Activated T-helper 2 cell treated with anti-CD3 and anti-CD28 coated beads, Interferon-gamma antibody, Interleukin-2, Interleukin-4, amounts not matched to agents 10 μg/mL and 5 μg/mL and 100 μg/mL, durations not matched to agents 14 hours and 24 hours and 36 hours (primary cell): Measurements from ENCODE around the gene TMEM74B. TPM values are rescaled to one million over a fixed set of nuclear protein-coding genes. Genes with fewer than 3 reads are reported as not detected.
A peak's percentile ranks its signal among the peaks of the same experiment; 100 is the strongest.

Source experiments
- DNase-seq: peaks from one replicate; pipeline ENCODE4 v3.0.0; 2021; ENCODE audit warnings: low spot score
- H3K27ac Mint-ChIP-seq: one replicate; pipeline ENCODE4 v1.8.0; 2021; ENCODE audit warnings: mixed read lengths
- H3K27me3 Mint-ChIP-seq: one replicate; pipeline ENCODE4 v1.8.0; 2021; ENCODE audit warnings: low read depth, mixed read lengths
- H3K36me3 Mint-ChIP-seq: one replicate; pipeline ENCODE4 v1.8.0; 2021; ENCODE audit warnings: low read depth, mixed read lengths
- H3K4me1 Mint-ChIP-seq: one replicate; pipeline ENCODE4 v1.8.0; 2021; ENCODE audit warnings: low read depth, mixed read lengths
- H3K4me3 Mint-ChIP-seq: one replicate; pipeline ENCODE4 v1.8.0; 2021; ENCODE audit warnings: low read depth, mild to moderate bottlenecking, moderate library complexity, mixed read lengths
- H3K9me3 Mint-ChIP-seq: one replicate; pipeline ENCODE4 v1.8.0; 2021; ENCODE audit warnings: mixed read lengths
- intact Hi-C: fragments of 100-400 bp; cut with micrococcal nuclease; formaldehyde crosslinking; loops from one replicate; pipeline ENCODE4 v1.15.1; 2023
- total RNA-seq: library from RNA; stranded (reverse); gene quantifications from 2 replicates; pipeline ENCODE4 v1.2.3, GENCODE V29; 2022

TMEM74B gene
- total RNA-seq, 1 donor from 2014 or later: 1.6 TPM

DNA sequence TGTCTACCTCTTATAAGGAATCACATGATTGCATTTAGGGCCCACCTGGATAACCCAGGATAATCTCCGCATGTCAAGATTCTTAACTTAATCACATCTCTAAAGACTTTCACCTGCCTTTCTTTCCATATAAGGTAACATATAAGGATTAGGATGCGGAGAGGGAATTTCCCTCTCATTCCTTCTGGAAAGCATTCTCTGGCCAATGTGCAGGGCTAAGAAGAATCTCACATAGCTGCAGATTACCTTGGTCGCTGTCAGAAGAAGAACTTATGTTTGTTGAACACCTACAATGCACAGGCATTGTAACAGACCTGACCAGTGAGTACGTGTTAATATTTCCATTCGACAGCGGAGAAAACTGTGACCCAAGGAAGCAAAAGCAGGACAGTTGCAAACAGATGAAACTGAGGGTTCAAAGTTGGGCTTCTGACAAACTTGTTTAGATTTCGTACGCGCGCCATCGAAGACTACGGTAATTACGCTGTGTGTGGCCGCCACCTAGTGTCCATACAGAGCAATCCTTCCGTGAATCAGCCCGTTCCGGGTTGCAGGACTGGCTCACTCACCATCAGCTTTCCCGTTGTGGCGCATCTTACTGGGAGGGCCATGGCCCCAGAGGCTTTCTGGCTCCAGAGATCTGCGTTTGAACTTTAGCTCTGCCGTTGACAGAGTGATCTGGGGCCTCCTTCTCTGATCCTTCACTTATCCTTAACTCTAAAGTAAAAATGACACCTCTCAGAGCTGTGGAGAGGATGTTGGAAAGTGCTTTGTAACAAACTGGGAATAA lies 28.0 kb upstream of the TMEM74B start:
- no peak overlapping the region for H3K4me3 Mint-ChIP-seq
- DNase-seq: peak; percentile 60
- peaks cover 32% of the 10 kb centered on the region for H3K4me1 Mint-ChIP-seq
- H3K27ac Mint-ChIP-seq: no peak overlapping the region
- H3K27me3 Mint-ChIP-seq: peaks cover 18% of the 10 kb centered on the region
- no peaks in the 10 kb centered on the region for H3K9me3 Mint-ChIP-seq
- no peaks in the 10 kb centered on the region for H3K36me3 Mint-ChIP-seq
- intact Hi-C loops: loop anchor here (2.0 to 10.0 kb wide), 3 partner anchors 104 to 252 kb away; partner anchors contain the start of gene NSFL1C

DNA sequence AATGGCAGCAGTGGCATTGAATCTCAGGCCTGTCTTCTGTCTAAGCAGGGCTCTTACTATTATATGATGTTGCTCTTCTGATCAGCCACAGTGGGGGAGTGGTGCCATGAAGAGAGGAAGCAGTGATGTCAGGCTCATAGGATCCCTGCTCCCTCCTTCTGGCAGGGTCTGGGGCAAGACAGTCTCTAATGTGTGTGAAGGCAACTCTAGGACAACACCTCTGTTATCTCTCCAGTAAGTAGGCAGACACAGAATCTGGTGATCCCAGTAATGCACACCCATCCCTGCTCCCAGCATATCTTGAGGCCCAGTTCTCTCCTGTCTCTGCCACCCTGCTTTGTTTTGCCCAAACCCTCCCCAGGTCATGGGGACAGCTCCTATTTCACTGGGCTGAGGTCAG lies 27.2 kb upstream of the TMEM74B start:
- intact Hi-C loops: loop anchor here (2.0 to 10.0 kb wide), 3 partner anchors 103 to 253 kb away; partner anchors contain the start of gene NSFL1C
- H3K4me3 Mint-ChIP-seq: no peak overlapping the region
- no peak overlapping the region for H3K27ac Mint-ChIP-seq
- H3K36me3 Mint-ChIP-seq: no peaks in the 10 kb centered on the region
- DNase-seq: no peak
- H3K4me1 Mint-ChIP-seq: peaks cover 32% of the 10 kb centered on the region
- H3K27me3 Mint-ChIP-seq: peaks cover 21% of the 10 kb centered on the region
- H3K9me3 Mint-ChIP-seq: no peaks in the 10 kb centered on the region

DNA sequence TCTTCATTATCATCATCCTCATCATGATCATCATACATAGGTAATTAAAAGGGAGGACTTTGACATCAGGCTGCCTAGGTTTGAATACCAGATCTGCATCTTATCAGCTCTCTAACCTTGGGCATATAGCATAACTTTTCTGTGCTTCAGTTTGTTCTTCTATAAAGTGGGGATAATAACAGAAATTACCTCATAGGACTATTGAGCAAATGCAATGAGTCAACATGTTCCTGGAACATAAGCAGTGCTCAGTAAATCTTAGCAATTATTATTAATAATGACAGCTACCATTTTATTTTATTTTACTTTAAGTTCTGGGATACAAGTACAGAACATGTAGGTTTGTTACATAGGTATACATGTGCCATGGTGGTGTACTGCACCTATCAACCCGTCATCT lies 25.7 kb upstream of the TMEM74B start:
- DNase-seq: no peak
- Mint-ChIP-seq H3K27ac (no peak overlapping the region), H3K27me3 (peaks cover 21% of the 10 kb centered on the region), H3K4me1 (peaks cover 22% of the 10 kb centered on the region), H3K9me3 (no peaks in the 10 kb centered on the region), H3K4me3 (no peak overlapping the region), H3K36me3 (no peaks in the 10 kb centered on the region)
- intact Hi-C loops: loop anchor here (10.0 kb wide), 2 partner anchors 236 to 254 kb away; partner anchors contain the start of gene NSFL1C

DNA sequence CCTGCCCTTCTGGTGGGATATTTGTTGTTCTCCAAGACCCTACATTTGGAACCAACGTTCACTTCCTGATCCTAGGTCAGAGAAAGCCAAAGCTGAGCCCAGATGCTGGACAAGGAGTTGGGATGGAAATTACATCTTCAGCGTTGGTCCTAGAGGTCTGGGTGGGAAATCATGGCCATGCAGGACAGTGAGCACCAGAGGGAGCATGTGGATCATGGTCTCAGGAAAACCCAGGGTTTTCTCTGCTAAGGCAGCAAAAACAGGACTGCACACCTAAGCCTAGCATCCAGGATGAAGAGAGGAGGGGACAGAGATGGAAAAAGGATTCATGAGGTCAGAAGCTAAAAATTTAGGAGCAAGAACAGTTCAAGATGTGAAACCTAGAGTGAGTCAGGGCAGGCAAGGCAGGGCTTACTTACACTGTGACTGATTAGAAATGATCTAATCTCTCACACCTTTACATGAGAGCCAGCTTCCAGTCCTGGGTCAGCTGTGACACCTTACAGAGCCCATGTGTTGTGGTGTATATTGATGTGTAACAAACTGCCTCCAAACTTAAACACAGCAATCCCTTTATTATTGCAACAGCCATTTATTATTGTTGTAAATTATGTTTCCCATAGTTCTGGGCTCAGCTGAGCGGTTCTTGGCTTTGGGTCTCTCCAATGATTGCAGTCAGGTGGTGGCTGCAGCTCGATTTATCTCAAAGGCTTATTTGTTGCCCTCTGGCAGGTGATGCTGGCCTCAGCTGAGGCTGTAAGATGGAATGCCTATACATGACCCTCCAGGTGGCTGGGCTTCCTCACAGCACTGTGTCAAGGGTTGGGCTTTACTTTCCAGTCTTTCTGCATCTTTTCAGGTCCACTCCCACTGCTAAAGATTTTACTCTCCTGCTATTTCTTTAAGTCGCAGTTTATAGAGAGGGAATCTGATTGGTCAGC lies 24.9 kb upstream of the TMEM74B start:
- no peak for DNase-seq
- intact Hi-C loops: loop anchor here (10.0 kb wide), 2 partner anchors 235 to 255 kb away; partner anchors contain the start of gene NSFL1C
- Mint-ChIP-seq H3K4me1 (peaks cover 15% of the 10 kb centered on the region), H3K27ac (no peak overlapping the region), H3K9me3 (no peaks in the 10 kb centered on the region), H3K36me3 (no peaks in the 10 kb centered on the region), H3K4me3 (no peak overlapping the region), H3K27me3 (peaks cover 23% of the 10 kb centered on the region)

DNA sequence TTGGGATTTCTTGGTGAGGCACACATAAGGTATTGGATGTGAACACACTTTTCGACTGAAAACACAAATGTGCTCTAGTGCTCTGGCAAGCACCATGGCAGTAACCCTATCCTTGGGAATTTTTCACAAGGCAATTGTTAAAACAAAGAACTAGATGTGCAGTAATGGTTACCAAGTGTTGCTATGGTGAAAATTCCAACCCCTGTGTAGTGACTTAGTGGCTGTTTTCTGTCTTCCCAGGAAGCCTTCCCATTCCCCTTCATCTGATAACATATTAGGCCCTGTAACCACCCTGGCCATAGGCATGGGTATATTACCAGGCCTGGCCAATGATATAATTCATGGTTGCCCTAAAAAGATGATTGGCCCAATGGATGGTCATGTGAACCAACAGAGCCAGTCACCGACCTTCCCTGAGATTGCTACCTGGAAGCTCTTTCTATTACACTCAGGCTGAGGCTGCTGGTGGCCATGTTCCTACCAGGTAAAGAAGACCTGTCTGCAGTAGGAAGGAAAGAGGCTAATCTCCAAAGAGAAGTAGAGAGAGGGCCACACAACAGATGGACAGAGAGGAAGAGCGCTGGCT lies 22.6 kb upstream of the TMEM74B start:
- Mint-ChIP-seq H3K4me3 (no peak overlapping the region), H3K9me3 (no peaks in the 10 kb centered on the region), H3K27me3 (peaks cover 23% of the 10 kb centered on the region), H3K36me3 (no peaks in the 10 kb centered on the region), H3K27ac (no peak overlapping the region), H3K4me1 (peaks cover under 1% of the 10 kb centered on the region)
- intact Hi-C loops: no loop called here
- no peak for DNase-seq

DNA sequence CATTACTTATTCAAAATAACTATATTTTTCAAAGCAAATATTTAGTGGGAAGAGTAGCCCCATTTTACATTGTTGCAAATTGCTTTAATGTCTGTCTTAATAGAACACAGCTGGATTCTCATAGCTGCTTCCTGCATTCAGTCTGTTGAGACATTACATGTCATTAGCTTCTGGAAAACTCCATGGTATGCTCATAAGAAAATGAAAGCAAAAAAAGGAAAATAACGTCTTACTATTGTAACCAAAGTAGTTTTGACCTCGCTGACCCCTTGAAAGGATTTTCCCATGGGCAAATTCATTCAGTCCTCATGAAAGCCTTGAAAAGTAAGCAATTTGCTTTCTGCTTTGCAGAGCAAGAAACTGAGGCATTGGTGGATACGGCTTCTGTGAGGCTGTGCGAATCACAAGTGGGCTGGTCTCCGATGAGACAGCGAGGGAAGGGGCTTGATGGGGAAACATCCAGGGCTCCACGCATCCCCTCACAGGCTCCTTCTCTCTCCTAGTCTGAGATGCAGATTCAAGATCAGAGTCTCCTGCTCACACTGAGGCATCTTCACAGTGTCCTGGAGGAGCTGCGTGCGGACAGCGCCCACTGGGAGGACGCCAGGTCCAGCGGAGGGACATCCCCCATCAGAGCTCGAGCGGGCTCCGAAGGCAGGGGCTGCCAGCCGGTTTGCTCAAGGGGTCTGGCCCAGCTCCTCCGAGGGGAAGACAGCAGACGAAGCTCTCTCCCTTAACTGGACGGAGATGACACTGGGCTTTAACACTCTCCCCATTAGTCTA lies 21.8 kb upstream of the TMEM74B start:
- no peaks in the 10 kb centered on the region for H3K36me3 Mint-ChIP-seq
- no peaks in the 10 kb centered on the region for H3K4me1 Mint-ChIP-seq
- no peaks in the 10 kb centered on the region for H3K9me3 Mint-ChIP-seq
- no peak for DNase-seq
- H3K27me3 Mint-ChIP-seq: peaks cover 23% of the 10 kb centered on the region
- intact Hi-C loops: no loop called here
- H3K4me3 Mint-ChIP-seq: no peak overlapping the region
- no peak overlapping the region for H3K27ac Mint-ChIP-seq

DNA sequence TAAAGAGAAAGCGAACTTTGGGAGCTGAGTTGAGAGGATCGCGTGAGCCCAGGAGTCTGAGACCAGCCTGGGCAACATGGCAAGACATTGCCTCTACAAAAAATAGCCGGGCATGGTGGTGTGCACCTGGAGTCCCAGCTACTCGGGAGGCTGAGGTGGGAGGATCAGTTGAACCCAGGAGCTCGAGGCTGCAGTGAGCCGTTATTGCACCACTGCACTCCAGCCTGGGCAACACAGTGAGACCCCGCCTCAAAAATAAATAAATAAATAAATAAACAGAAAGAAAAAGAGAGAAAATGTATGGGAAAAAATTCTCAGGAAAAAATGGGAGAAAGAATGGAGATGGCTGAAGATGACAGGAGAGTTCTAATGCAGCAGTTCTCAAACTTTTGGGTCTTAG lies 21.0 kb upstream of the TMEM74B start:
- H3K27ac Mint-ChIP-seq: no peak overlapping the region
- H3K9me3 Mint-ChIP-seq: no peaks in the 10 kb centered on the region
- DNase-seq: no peak
- no peaks in the 10 kb centered on the region for H3K4me1 Mint-ChIP-seq
- H3K27me3 Mint-ChIP-seq: peaks cover 21% of the 10 kb centered on the region
- intact Hi-C loops: no loop called here
- no peak overlapping the region for H3K4me3 Mint-ChIP-seq
- H3K36me3 Mint-ChIP-seq: no peaks in the 10 kb centered on the region

DNA sequence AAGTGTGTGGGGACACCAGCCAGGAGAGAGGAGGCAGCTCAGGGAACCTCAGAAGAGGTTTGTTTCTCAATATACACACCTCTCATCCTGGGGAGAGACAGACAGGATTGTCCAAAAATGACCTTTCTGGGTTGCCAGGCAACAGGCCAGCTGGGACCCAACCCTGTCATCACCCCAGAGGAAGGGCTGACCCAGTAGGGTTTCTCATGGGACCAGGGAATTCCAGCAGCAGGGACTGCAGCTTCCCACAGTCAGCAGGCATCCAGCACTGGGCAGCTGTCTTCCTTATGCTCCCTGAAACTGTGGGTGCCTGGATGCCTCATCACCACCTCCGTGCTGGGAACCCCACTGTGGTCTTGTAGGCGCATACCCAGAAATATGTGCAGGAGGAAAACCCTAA lies 19.8 kb upstream of the TMEM74B start:
- Mint-ChIP-seq H3K4me3 (no peak overlapping the region), H3K9me3 (no peaks in the 10 kb centered on the region), H3K36me3 (no peaks in the 10 kb centered on the region), H3K27ac (no peak overlapping the region), H3K4me1 (peaks cover 4% of the 10 kb centered on the region), H3K27me3 (peaks cover 17% of the 10 kb centered on the region)
- no peak for DNase-seq
- intact Hi-C loops: no loop called here

DNA sequence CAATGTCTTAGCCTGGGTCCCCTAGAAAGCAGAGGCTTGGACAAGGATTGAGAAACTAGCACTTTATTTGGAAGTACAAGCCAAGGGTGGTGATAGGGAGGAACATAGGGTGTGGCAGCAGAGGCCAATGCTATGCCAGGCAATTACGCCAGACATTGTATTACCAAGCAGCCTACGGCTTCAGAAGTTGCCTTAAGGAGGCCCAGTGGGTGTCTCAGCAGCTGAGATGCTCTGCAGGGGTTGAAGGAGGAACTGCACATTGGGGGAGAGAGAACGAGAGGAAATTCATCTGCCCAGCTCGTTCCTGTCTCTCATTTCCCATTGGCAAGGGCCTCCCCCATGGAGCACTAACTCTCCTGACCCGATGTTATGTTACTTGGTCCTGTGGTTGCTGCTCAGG lies 19.3 kb upstream of the TMEM74B start:
- intact Hi-C loops: no loop called here
- Mint-ChIP-seq H3K27ac (no peak overlapping the region), H3K9me3 (no peaks in the 10 kb centered on the region), H3K36me3 (no peaks in the 10 kb centered on the region), H3K4me3 (no peak overlapping the region), H3K27me3 (peaks cover 13% of the 10 kb centered on the region), H3K4me1 (peaks cover 4% of the 10 kb centered on the region)
- no peak for DNase-seq

DNA sequence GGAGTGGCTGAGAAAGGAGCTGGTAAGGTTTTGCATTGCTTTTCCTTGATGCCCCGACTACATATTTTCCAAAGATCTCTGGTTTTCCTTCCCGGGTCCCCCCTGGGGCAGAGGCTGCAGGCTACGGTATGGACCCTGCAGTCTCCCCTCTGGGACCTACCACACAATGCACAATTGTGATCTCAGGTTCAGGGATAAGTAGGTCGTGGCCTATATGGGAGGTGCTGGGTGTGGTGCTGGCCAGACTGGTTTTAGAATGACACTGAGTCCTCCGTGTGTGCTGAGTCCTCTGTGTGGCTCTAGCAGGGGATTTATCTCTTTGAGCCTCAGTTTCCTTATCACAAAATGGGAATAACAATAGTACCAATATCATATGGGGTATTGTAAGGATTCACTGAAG lies 18.8 kb upstream of the TMEM74B start:
- intact Hi-C loops: no loop called here
- Mint-ChIP-seq H3K27ac (no peak overlapping the region), H3K36me3 (no peaks in the 10 kb centered on the region), H3K4me1 (peaks cover 4% of the 10 kb centered on the region), H3K4me3 (no peak overlapping the region), H3K9me3 (no peaks in the 10 kb centered on the region), H3K27me3 (peaks cover 9% of the 10 kb centered on the region)
- no peak for DNase-seq

DNA sequence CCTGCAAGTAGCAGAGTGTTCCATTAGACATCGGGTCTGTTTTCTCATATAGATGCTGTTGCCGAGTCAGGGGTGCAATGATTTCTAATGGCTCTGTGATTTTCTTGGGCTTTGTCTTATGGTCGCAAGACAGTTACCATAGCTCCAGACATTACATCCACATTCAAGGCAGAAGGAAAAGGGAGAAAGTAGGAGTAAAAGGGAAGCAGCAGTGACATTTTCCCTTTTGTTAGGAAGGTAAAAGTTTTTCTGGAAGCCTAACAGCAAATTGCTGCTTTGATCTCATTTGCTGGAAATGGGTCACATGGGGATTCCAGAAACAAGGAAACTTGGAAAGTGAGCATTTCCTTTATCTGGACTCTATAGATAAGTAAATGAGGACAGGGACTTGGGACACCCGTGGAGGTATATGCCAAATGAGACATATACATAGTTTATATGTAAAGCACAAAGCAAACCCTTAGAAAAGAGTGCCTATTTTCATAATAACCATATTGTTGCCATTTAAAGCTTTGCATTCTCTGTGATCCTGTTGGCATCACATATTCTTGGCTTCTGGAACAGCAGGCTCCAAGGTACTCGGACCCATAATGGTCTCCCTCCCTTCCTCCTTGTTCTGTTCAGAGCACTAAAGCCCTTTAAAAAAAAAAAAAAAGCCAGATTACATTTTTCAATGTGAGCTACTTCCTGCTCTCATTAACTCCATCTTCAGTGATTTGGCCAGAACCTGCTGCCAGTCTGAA lies 18.2 kb upstream of the TMEM74B start, which contains the start of gene C20orf202:
TSS of gene C20orf202 (plus strand) at position 693 of the 743 bp plus-strand sequence. CDS start 132 bp downstream, outside the sequence.
- peaks cover 4% of the 10 kb centered on the region for H3K4me1 Mint-ChIP-seq
- H3K27ac Mint-ChIP-seq: no peak within 1 kb of the TSS
- intact Hi-C loops: no loop called here
- peaks cover 5% of the 10 kb centered on the region for H3K27me3 Mint-ChIP-seq
- no peak within 1 kb of the TSS for H3K4me3 Mint-ChIP-seq
- DNase-seq: no peak
- H3K36me3 Mint-ChIP-seq: no peaks in the 10 kb centered on the region
- H3K9me3 Mint-ChIP-seq: no peaks in the 10 kb centered on the region
